ENCODE measurements around the gene TP53I11. TPM values are rescaled to one million over a fixed set of nuclear protein-coding genes. Genes with fewer than 3 reads are reported as not detected.

Gene TP53I11
- total and polyA plus RNA-seq, 2 of the 13 experiments (the other 11 are each of a cell fraction or from before 2014, with no cell fraction given), result not detected

DNA sequence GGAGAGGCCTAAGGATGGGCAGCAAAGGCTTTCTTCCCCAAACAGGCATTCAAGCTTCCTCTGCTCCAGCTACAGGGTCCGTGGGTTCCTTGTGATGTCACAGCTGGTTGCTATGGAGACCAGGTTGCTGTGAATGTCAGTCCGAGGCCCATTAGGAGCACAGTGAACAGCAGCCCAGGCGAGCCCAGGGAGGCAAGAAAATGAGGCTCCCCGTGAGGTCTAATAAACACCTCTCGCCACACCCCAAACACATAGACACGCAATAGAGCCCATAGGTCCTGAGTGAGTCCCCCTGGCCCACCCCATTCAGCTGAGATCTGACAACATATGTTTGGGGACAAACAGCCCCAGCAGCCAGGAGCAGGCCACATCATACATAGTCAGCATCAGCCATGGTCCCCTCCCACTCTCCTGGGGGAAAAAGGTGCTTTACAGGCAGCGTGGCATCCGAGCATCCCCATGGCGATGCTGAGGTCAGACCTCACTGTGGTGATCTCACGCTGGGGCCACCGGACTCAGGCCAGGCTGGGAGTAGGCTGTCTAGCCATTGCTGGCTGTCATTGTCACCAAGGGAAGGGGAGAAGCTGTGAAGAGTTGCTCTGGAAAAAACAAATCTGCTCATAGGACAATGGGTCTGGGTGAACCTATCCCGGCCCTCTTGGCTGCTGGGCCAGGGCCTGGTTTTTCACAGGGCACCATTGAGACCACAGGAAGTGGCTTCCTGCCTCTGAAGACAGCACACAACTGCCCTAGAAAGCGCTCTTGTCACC, 23.1 kb upstream of the TP53I11 start (continued):
- TF ChIP-seq, protein P1, sequence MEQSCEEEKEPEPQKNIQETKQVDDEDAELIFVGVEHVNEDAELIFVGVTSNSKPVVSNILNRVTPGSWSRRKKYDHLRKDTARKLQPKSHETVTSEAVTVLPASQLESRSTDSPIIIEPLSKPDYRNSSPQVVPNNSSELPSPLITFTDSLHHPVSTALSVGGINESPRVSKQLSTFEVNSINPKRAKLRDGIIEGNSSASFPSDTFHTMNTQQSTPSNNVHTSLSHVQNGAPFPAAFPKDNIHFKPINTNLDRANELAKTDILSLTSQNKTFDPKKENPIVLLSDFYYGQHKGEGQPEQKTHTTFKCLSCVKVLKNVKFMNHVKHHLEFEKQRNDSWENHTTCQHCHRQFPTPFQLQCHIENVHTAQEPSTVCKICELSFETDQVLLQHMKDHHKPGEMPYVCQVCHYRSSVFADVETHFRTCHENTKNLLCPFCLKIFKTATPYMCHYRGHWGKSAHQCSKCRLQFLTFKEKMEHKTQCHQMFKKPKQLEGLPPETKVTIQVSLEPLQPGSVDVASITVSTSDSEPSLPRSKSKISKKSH (CRISPR knock-in tag; IDR thresholded peaks at IDR 0.05; ENCODE audit: borderline replicate concordance), result no peak
- no peak for TF ChIP-seq ZBTB38 (CRISPR knock-in tag; IDR thresholded peaks at IDR 0.05)
- no peak for TF ChIP-seq ZMAT3 (CRISPR knock-in tag; conservative IDR thresholded peaks at IDR 0.05)
- no peak for TF ChIP-seq FOSL1 (CRISPR knock-in tag; IDR thresholded peaks at IDR 0.05; ENCODE audit: borderline replicate concordance)
- no peak for TF ChIP-seq ZNF224 (CRISPR knock-in tag; IDR thresholded peaks at IDR 0.05)
- no peak for TF ChIP-seq ELF4 (CRISPR knock-in tag; IDR thresholded peaks at IDR 0.05; ENCODE audit: borderline replicate concordance)
- TF ChIP-seq ZNF142 (CRISPR knock-in tag; IDR thresholded peaks at IDR 0.05), result no peak
- TF ChIP-seq, protein P2, sequence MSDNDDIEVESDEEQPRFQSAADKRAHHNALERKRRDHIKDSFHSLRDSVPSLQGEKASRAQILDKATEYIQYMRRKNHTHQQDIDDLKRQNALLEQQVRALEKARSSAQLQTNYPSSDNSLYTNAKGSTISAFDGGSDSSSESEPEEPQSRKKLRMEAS (IDR thresholded peaks at IDR 0.05), result no peak
- TF ChIP-seq, protein P3, sequence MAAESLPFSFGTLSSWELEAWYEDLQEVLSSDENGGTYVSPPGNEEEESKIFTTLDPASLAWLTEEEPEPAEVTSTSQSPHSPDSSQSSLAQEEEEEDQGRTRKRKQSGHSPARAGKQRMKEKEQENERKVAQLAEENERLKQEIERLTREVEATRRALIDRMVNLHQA (CRISPR knock-in tag; IDR thresholded peaks at IDR 0.05), result no peak

Data from HepG2 (cell line).